Measurements from ENCODE around the gene RASD1. TPM values are rescaled to one million over a fixed set of nuclear protein-coding genes. Genes with fewer than 3 reads are reported as not detected.

RASD1 gene
- total and polyA plus RNA-seq, 10 donors: 2.9 to 52.3 (median 10.2) TPM

GRCh38 chr17:17542906-17543635 is 46.9 kb upstream of the RASD1 start:
- Histone ChIP-seq H3K27me3 (replicated peaks in 1 of 7) (no peaks in the 10 kb centered on the region), H3K27ac (no peak overlapping the region), H3K4me1 (no peaks in the 10 kb centered on the region), H3K4me3 (no peak overlapping the region), H3K9me3 (no peaks in the 10 kb centered on the region), H3K36me3 (no peaks in the 10 kb centered on the region)
- DNase-seq: no peak
- intact Hi-C loops (cut with DNase I; ENCODE audit: low total_unique reads): no loop called here
- no peak for TF ChIP-seq CTCF (IDR thresholded peaks at IDR 0.05 in 8 of 11, conservative IDR thresholded peaks at IDR 0.05 in 3 of 11)
- TF ChIP-seq POLR2AphosphoS5 (IDR thresholded peaks at IDR 0.05): no peak
- no peak for TF ChIP-seq POLR2A (IDR thresholded peaks at IDR 0.05)
- 94 to 97% (median 96%) methylated on average over 21 to 22 of the region's 22 CpGs for WGBS, 5 donors

- Histone ChIP-seq H3K4me1 (no peaks in the 10 kb centered on the region), H3K36me3 (no peaks in the 10 kb centered on the region), H3K27me3 (replicated peaks in 1 of 7) (no peaks in the 10 kb centered on the region), H3K4me3 (no peak overlapping the region), H3K27ac (no peak overlapping the region), H3K9me3 (no peaks in the 10 kb centered on the region)
- TF ChIP-seq CTCF (IDR thresholded peaks at IDR 0.05 in 8 of 11, conservative IDR thresholded peaks at IDR 0.05 in 3 of 11) (no peak), POLR2A (IDR thresholded peaks at IDR 0.05) (no peak), POLR2AphosphoS5 (IDR thresholded peaks at IDR 0.05) (no peak)
- 68 to 84% (median 76%) methylated on average over 5 of the region's 5 CpGs for WGBS, 5 donors
- no peak for DNase-seq
- intact Hi-C loops (cut with DNase I; ENCODE audit: low total_unique reads): no loop called here
Measured at GRCh38 chr17:17541640-17542001, 45.4 kb upstream of the RASD1 start.

GRCh38 chr17:17540935-17541639 is 44.9 kb upstream of the RASD1 start:
- WGBS, 5 donors: 86 to 93% (median 90%) methylated on average over 4 to 23 of the region's 23 CpGs
- no peak for TF ChIP-seq POLR2A (IDR thresholded peaks at IDR 0.05)
- no peak for TF ChIP-seq POLR2AphosphoS5 (IDR thresholded peaks at IDR 0.05)
- no peak for TF ChIP-seq CTCF (IDR thresholded peaks at IDR 0.05 in 8 of 11, conservative IDR thresholded peaks at IDR 0.05 in 3 of 11)
- no peak for DNase-seq

GRCh38 chr17:17540278-17540906 is 44.2 kb upstream of the RASD1 start:
- Histone ChIP-seq H3K36me3 (no peaks in the 10 kb centered on the region), H3K27me3 (replicated peaks in 1 of 7) (no peaks in the 10 kb centered on the region), H3K4me1 (no peaks in the 10 kb centered on the region), H3K27ac (no peak overlapping the region), H3K4me3 (no peak overlapping the region), H3K9me3 (no peaks in the 10 kb centered on the region)
- no peak for DNase-seq
- intact Hi-C loops (cut with DNase I; ENCODE audit: low total_unique reads): no loop called here
- TF ChIP-seq POLR2A (IDR thresholded peaks at IDR 0.05): no peak
- TF ChIP-seq CTCF (IDR thresholded peaks at IDR 0.05 in 8 of 11, conservative IDR thresholded peaks at IDR 0.05 in 3 of 11): no peak
- no peak for TF ChIP-seq POLR2AphosphoS5 (IDR thresholded peaks at IDR 0.05)
- 73 to 85% (median 84%) methylated on average over 10 to 15 of the region's 15 CpGs for WGBS, 5 donors

More at GRCh38 chr17:17540935-17541639, 44.9 kb upstream of the RASD1 start:
- H3K4me1 ChIP-seq: no peaks in the 10 kb centered on the region
- no peak overlapping the region for H3K27ac ChIP-seq
- no peak overlapping the region for H3K4me3 ChIP-seq
- H3K9me3 ChIP-seq: no peaks in the 10 kb centered on the region
- intact Hi-C loops (cut with DNase I; ENCODE audit: low total_unique reads): no loop called here
- H3K27me3 ChIP-seq (replicated peaks in 1 of 7): no peaks in the 10 kb centered on the region
- H3K36me3 ChIP-seq: no peaks in the 10 kb centered on the region

Data from spleen (tissue), 11 donors.